Muscle layer of colon (tissue), 2 donors: Measurements from ENCODE around the gene FRG2.
"Not testable (repeated sequence)": the region's sequence is repeated elsewhere in the genome, so short reads cannot be mapped to it uniquely, and the experiment has no call there.

Experiments used
- H3K27ac ChIP-seq: one replicate; pipeline ENCODE4 v1.7.0; 2013; ENCODE audit warnings: low read depth, mild to moderate bottlenecking, low read length, moderate library complexity
- H3K27me3 ChIP-seq, 2 donors: one replicate each; pipeline ENCODE4 v1.7.0; 2013; ENCODE audit warnings: low read length in 2 of 2, mild to moderate bottlenecking in 2 of 2; ENCODE audit not compliant: insufficient read depth in 2 of 2, control insufficient read depth in 1 of 2
- H3K36me3 ChIP-seq: one replicate; pipeline ENCODE4 v1.7.0; 2013; ENCODE audit warnings: mild to moderate bottlenecking, low read length; ENCODE audit not compliant: insufficient read depth
- H3K4me1 ChIP-seq: one replicate; pipeline ENCODE4 v1.7.0; 2013; ENCODE audit warnings: mild to moderate bottlenecking, low read length; ENCODE audit not compliant: insufficient read depth
- H3K4me3 ChIP-seq, 2 donors: one replicate each; pipeline ENCODE4 v1.7.0; 2013; ENCODE audit warnings: low read length in 2 of 2, low read depth in 1 of 2, mild to moderate bottlenecking in 1 of 2, moderate library complexity in 1 of 2
- H3K9ac ChIP-seq: one replicate; pipeline ENCODE4 v1.7.0; 2013; ENCODE audit warnings: low read length
- H3K9me3 ChIP-seq: one replicate; pipeline ENCODE4 v1.7.0; 2013; ENCODE audit warnings: mild to moderate bottlenecking, low read length
- donor health status: abdominal sarcoma.
- donor health status: Adenocarcinoma of cecum.

FRG2 gene

GRCh38 chr4:190027156-190027555, at the start of gene FRG2:
FRG2 (minus strand) TSS chr4:190027256; CDS start chr4:190027204, 52 bp downstream.
- not testable (repeated sequence) for H3K27ac ChIP-seq, H3K36me3 ChIP-seq, H3K9ac ChIP-seq, H3K4me1 ChIP-seq, H3K4me3 ChIP-seq, H3K27me3 ChIP-seq, H3K9me3 ChIP-seq

- H3K9ac ChIP-seq, H3K27ac ChIP-seq, H3K9me3 ChIP-seq, H3K27me3 ChIP-seq, H3K4me1 ChIP-seq, H3K4me3 ChIP-seq, H3K36me3 ChIP-seq: not testable (repeated sequence)
Observed at GRCh38 chr4:190068351-190068750, 41.3 kb upstream of the FRG2 start.

GRCh38 chr4:190064805-190065204, 37.7 kb upstream of the FRG2 start:
- H3K4me3 ChIP-seq, H3K27me3 ChIP-seq, H3K36me3 ChIP-seq, H3K4me1 ChIP-seq, H3K27ac ChIP-seq, H3K9me3 ChIP-seq, H3K9ac ChIP-seq: not testable (repeated sequence)

GRCh38 chr4:190064342-190064741, 37.3 kb upstream of the FRG2 start, which contains the start of gene DBET:
DBET (plus strand) TSS chr4:190064502.
- H3K9me3 ChIP-seq, H3K27ac ChIP-seq, H3K4me1 ChIP-seq, H3K4me3 ChIP-seq, H3K36me3 ChIP-seq, H3K27me3 ChIP-seq, H3K9ac ChIP-seq: not testable (repeated sequence)

GRCh38 chr4:190058997-190059396, 31.9 kb upstream of the FRG2 start:
- not testable (repeated sequence) for H3K27ac ChIP-seq, H3K27me3 ChIP-seq, H3K4me3 ChIP-seq, H3K9ac ChIP-seq, H3K36me3 ChIP-seq, H3K9me3 ChIP-seq, H3K4me1 ChIP-seq

GRCh38 chr4:190049378-190050239, 22.6 kb upstream of the FRG2 start:
- H3K27ac ChIP-seq, H3K36me3 ChIP-seq: not testable (repeated sequence)

GRCh38 chr4:190047627-190048026, 20.6 kb upstream of the FRG2 start:
- not testable (repeated sequence) for H3K27me3 ChIP-seq, H3K4me1 ChIP-seq, H3K9me3 ChIP-seq, H3K27ac ChIP-seq, H3K4me3 ChIP-seq, H3K9ac ChIP-seq, H3K36me3 ChIP-seq

More at GRCh38 chr4:190049378-190050239, 22.6 kb upstream of the FRG2 start:
- not testable (repeated sequence) for H3K9me3 ChIP-seq, H3K4me3 ChIP-seq, H3K9ac ChIP-seq, H3K27me3 ChIP-seq, H3K4me1 ChIP-seq

GRCh38 chr4:190040873-190041272, 13.8 kb upstream of the FRG2 start:
- H3K4me3 ChIP-seq, H3K4me1 ChIP-seq, H3K9me3 ChIP-seq, H3K27ac ChIP-seq, H3K36me3 ChIP-seq, H3K27me3 ChIP-seq, H3K9ac ChIP-seq: not testable (repeated sequence)

GRCh38 chr4:190037704-190038388, 10.8 kb upstream of the FRG2 start:
- H3K9me3 ChIP-seq, H3K4me3 ChIP-seq, H3K27me3 ChIP-seq, H3K4me1 ChIP-seq, H3K27ac ChIP-seq, H3K36me3 ChIP-seq, H3K9ac ChIP-seq: not testable (repeated sequence)

- not testable (repeated sequence) for H3K9me3 ChIP-seq, H3K9ac ChIP-seq, H3K27me3 ChIP-seq, H3K4me3 ChIP-seq, H3K27ac ChIP-seq, H3K36me3 ChIP-seq, H3K4me1 ChIP-seq
Observed at GRCh38 chr4:190031264-190031663, 4.2 kb upstream of the FRG2 start.

GRCh38 chr4:190022614-190023281, 4.3 kb downstream of the FRG2 start:
- peaks cover 17 to 44% of the 10 kb centered on the region in 2 donors for H3K27me3 ChIP-seq
- not testable (repeated sequence) for H3K9ac ChIP-seq, H3K4me3 ChIP-seq, H3K4me1 ChIP-seq, H3K9me3 ChIP-seq, H3K27ac ChIP-seq, H3K36me3 ChIP-seq
